NB4 (cell line): ENCODE measurements around the gene RIGI.

Experiments used
- DNase-seq: peaks from one replicate; pipeline ENCODE4 v3.0.0; 2010; ENCODE audit warnings: low read depth
- H3K4me3 ChIP-seq: one replicate; pipeline ENCODE4 v1.5.1; 2011; ENCODE audit warnings: mild to moderate bottlenecking, low read depth, low read length, moderate library complexity
- MAX ChIP-seq: IDR thresholded peaks from 2 replicates; pipeline ENCODE4 v1.6.1; 2011; ENCODE audit warnings: low read depth, low read length
- MYC ChIP-seq: IDR thresholded peaks from 2 replicates; pipeline ENCODE4 v1.6.1; 2011; ENCODE audit warnings: low read depth, low read length
- POLR2A ChIP-seq: IDR thresholded peaks from 2 replicates; pipeline ENCODE4 v1.6.1; 2011; ENCODE audit warnings: mild to moderate bottlenecking; ENCODE audit not compliant: insufficient read length; ENCODE audit errors: extremely low read depth
- TF ChIP-seq, protein P1 (sequence below): IDR thresholded peaks from one replicate; pipeline ENCODE4 v1.5.1; 2012; ENCODE audit warnings: low read depth, low read length

RIGI gene

GRCh38 chr9:32502464-32502863, 23.5 kb downstream of the RIGI start:
- H3K4me3 ChIP-seq: no peak overlapping the region
- TF ChIP-seq POLR2A: no peak
- no peak for TF ChIP-seq MYC
- no peak for TF ChIP-seq MAX
- TF ChIP-seq, protein P1, sequence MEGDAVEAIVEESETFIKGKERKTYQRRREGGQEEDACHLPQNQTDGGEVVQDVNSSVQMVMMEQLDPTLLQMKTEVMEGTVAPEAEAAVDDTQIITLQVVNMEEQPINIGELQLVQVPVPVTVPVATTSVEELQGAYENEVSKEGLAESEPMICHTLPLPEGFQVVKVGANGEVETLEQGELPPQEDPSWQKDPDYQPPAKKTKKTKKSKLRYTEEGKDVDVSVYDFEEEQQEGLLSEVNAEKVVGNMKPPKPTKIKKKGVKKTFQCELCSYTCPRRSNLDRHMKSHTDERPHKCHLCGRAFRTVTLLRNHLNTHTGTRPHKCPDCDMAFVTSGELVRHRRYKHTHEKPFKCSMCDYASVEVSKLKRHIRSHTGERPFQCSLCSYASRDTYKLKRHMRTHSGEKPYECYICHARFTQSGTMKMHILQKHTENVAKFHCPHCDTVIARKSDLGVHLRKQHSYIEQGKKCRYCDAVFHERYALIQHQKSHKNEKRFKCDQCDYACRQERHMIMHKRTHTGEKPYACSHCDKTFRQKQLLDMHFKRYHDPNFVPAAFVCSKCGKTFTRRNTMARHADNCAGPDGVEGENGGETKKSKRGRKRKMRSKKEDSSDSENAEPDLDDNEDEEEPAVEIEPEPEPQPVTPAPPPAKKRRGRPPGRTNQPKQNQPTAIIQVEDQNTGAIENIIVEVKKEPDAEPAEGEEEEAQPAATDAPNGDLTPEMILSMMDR: no peak
- no peak for DNase-seq

DNA sequence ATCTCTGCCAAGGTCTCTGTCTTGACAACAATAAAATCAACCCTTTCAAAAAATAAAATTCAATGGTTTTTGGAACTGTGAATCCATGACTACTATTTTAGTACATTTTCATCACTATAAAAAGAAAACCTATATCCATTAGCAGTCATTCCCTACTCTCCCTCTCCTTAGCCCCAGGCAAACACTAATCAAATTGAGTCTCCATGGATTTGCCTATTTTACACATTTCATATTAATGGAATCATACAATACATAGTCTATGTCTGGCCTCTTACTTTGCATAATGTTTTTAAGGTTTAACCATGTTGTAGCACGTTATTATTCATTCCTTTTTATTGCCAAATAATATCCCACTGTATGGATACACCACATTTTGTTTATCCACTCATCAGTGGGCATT, 24.1 kb downstream of the RIGI start:
- TF ChIP-seq POLR2A (no peak), MAX (no peak), MYC (no peak)
- TF ChIP-seq, protein P1: no peak
- DNase-seq: no peak
- H3K4me3 ChIP-seq: no peak overlapping the region

DNA sequence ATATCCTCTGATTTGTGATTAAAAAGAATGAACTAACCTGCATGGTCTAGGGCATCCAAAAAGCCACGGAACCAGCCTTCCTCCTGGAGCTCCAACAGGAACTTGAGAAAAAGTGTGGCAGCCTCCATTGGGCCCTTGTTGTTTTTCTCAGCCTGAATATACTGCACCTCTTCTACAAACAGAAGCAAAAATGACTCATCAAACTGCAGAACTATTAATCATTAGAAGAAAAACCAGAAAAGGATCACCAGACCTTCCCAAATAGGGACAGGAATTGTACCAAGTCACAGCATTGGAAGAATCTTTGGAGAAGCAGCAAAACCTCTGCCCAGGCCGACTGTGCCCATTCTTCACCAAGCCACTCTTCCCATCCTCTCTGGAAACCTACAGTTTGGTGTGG, 25.2 kb downstream of the RIGI start:
- H3K4me3 ChIP-seq: no peak overlapping the region
- no peak for DNase-seq
- no peak for TF ChIP-seq MYC
- no peak for TF ChIP-seq POLR2A
- no peak for TF ChIP-seq MAX
- TF ChIP-seq, protein P1: no peak

GRCh38 chr9:32497921-32498320, 28.1 kb downstream of the RIGI start:
- TF ChIP-seq MAX (no peak), MYC (no peak), POLR2A (no peak)
- TF ChIP-seq, protein P1: no peak

GRCh38 chr9:32490601-32491000, 35.4 kb downstream of the RIGI start:
- TF ChIP-seq MAX: no peak
- TF ChIP-seq, protein P1: no peak
- no peak for TF ChIP-seq POLR2A
- TF ChIP-seq MYC: no peak
- peak; percentile 27 for DNase-seq
- no peak overlapping the region for H3K4me3 ChIP-seq

More at GRCh38 chr9:32497921-32498320, 28.1 kb downstream of the RIGI start:
- peak; percentile 38 for DNase-seq
- H3K4me3 ChIP-seq: no peak overlapping the region

- no peak for TF ChIP-seq MYC
- TF ChIP-seq, protein P1: no peak
- TF ChIP-seq POLR2A: no peak
- no peak for TF ChIP-seq MAX
- DNase-seq: no peak
- no peak overlapping the region for H3K4me3 ChIP-seq
These were observed 38.0 kb downstream of the RIGI start for GRCh38 chr9:32487981-32488380.
